HEK293 (cell line): ENCODE data around the gene CFAP119.

Experiments used
- BCL11B ChIP-seq: fragments of 450-650 bp; formaldehyde crosslinking; IDR thresholded peaks from 2 replicates; pipeline ENCODE4 v1.5.1; 2016; ENCODE audit warnings: low read depth, missing biosample characterization, missing genetic modification characterization
- CTCF ChIP-seq: fragments of 450-650 bp; formaldehyde crosslinking; IDR thresholded peaks from 2 replicates; pipeline ENCODE4 v1.5.1; 2016; ENCODE audit warnings: missing biosample characterization, missing genetic modification characterization
- FEZF1 ChIP-seq: fragments of 450-650 bp; formaldehyde crosslinking; IDR thresholded peaks from 2 replicates; pipeline ENCODE4 v1.5.1; 2016; ENCODE audit warnings: missing biosample characterization, missing genetic modification characterization
- KLF16 ChIP-seq: fragments of 450-650 bp; formaldehyde crosslinking; IDR thresholded peaks from 2 replicates; pipeline ENCODE4 v1.5.1; 2017; ENCODE audit warnings: missing biosample characterization, missing genetic modification characterization
- PRDM10 ChIP-seq: fragments of 450-650 bp; formaldehyde crosslinking; IDR thresholded peaks from 2 replicates; pipeline ENCODE4 v1.5.1; 2016; ENCODE audit warnings: missing biosample characterization, missing genetic modification characterization
- REPIN1 ChIP-seq: fragments of 450-650 bp; formaldehyde crosslinking; IDR thresholded peaks from 2 replicates; pipeline ENCODE4 v1.5.1; 2017; ENCODE audit warnings: missing biosample characterization, missing genetic modification characterization, low read depth
- SCRT2 ChIP-seq: fragments of 450-650 bp; formaldehyde crosslinking; IDR thresholded peaks from 2 replicates; pipeline ENCODE4 v1.5.1; 2016; ENCODE audit warnings: missing biosample characterization, missing genetic modification characterization
- SP7 ChIP-seq: fragments of 450-650 bp; formaldehyde crosslinking; IDR thresholded peaks from 2 replicates; pipeline ENCODE4 v1.5.1; 2016; ENCODE audit warnings: missing biosample characterization, missing genetic modification characterization
- ZBTB11 ChIP-seq: fragments of 450-650 bp; formaldehyde crosslinking; conservative IDR thresholded peaks from 2 replicates; pipeline ENCODE4 v1.5.1; 2016; ENCODE audit warnings: low read depth, missing biosample characterization, missing genetic modification characterization
- ZBTB20 ChIP-seq: fragments of 450-650 bp; formaldehyde crosslinking; IDR thresholded peaks from 2 replicates; pipeline ENCODE4 v1.5.1; 2016; ENCODE audit warnings: missing biosample characterization, missing genetic modification characterization
- ZEB2 ChIP-seq: fragments of 450-650 bp; formaldehyde crosslinking; IDR thresholded peaks from 2 replicates; pipeline ENCODE4 v1.5.1; 2016; ENCODE audit warnings: missing biosample characterization, missing genetic modification characterization
- ZFHX2 ChIP-seq: fragments of 450-650 bp; formaldehyde crosslinking; conservative IDR thresholded peaks from 2 replicates; pipeline ENCODE4 v1.5.1; 2016; ENCODE audit warnings: missing biosample characterization, missing genetic modification characterization
- ZFP37 ChIP-seq: fragments of 450-650 bp; formaldehyde crosslinking; IDR thresholded peaks from 2 replicates; pipeline ENCODE4 v1.5.1; 2016; ENCODE audit warnings: missing biosample characterization, missing genetic modification characterization
- ZNF132 ChIP-seq: fragments of 450-650 bp; formaldehyde crosslinking; IDR thresholded peaks from 2 replicates; pipeline ENCODE4 v1.5.1; 2017; ENCODE audit warnings: missing biosample characterization, missing genetic modification characterization, borderline replicate concordance
- ZNF266 ChIP-seq: fragments of 450-650 bp; formaldehyde crosslinking; IDR thresholded peaks from 2 replicates; pipeline ENCODE4 v1.5.1; 2016; ENCODE audit warnings: missing biosample characterization, missing genetic modification characterization, low read depth
- ZNF292 ChIP-seq: fragments of 450-650 bp; formaldehyde crosslinking; IDR thresholded peaks from 2 replicates; pipeline ENCODE4 v1.5.1; 2016; ENCODE audit warnings: low read depth, missing biosample characterization, missing genetic modification characterization, borderline replicate concordance
- ZNF311 ChIP-seq: fragments of 450-650 bp; formaldehyde crosslinking; IDR thresholded peaks from 2 replicates; pipeline ENCODE4 v1.5.1; 2017; ENCODE audit warnings: missing biosample characterization, missing genetic modification characterization, borderline replicate concordance
- ZNF391 ChIP-seq: fragments of 450-650 bp; formaldehyde crosslinking; IDR thresholded peaks from 2 replicates; pipeline ENCODE4 v1.5.1; 2016; ENCODE audit warnings: low read depth, missing biosample characterization, missing genetic modification characterization, borderline replicate concordance
- ZNF404 ChIP-seq: fragments of 450-650 bp; formaldehyde crosslinking; IDR thresholded peaks from 2 replicates; pipeline ENCODE4 v1.5.1; 2017; ENCODE audit warnings: missing biosample characterization, missing genetic modification characterization
- ZNF473 ChIP-seq: fragments of 450-650 bp; formaldehyde crosslinking; IDR thresholded peaks from 2 replicates; pipeline ENCODE4 v1.5.1; 2017; ENCODE audit warnings: missing biosample characterization, missing genetic modification characterization
- ZNF514 ChIP-seq: fragments of 450-650 bp; formaldehyde crosslinking; IDR thresholded peaks from 2 replicates; pipeline ENCODE4 v1.5.1; 2016; ENCODE audit warnings: missing biosample characterization, missing genetic modification characterization
- ZNF560 ChIP-seq: fragments of 450-650 bp; formaldehyde crosslinking; IDR thresholded peaks from 2 replicates; pipeline ENCODE4 v1.5.1; 2017; ENCODE audit warnings: missing biosample characterization, missing genetic modification characterization, borderline replicate concordance
- ZNF626 ChIP-seq: fragments of 450-650 bp; sonication (Bioruptor Pico); formaldehyde crosslinking; IDR thresholded peaks from 2 replicates; pipeline ENCODE4 v1.5.1; 2018; ENCODE audit warnings: missing biosample characterization, missing genetic modification characterization, inconsistent platforms
- ZNF639 ChIP-seq: fragments of 450-650 bp; formaldehyde crosslinking; IDR thresholded peaks from 2 replicates; pipeline ENCODE4 v1.5.1; 2016; ENCODE audit warnings: missing biosample characterization, missing genetic modification characterization
- ZNF677 ChIP-seq: fragments of 450-650 bp; IDR thresholded peaks from 2 replicates; pipeline ENCODE4 v1.5.0; 2018; ENCODE audit warnings: missing biosample characterization, mild to moderate bottlenecking, missing genetic modification characterization, moderate library complexity
- ZNF768 ChIP-seq: fragments of 450-650 bp; formaldehyde crosslinking; IDR thresholded peaks from 2 replicates; pipeline ENCODE4 v1.5.1; 2018; ENCODE audit warnings: missing biosample characterization, mild to moderate bottlenecking, missing genetic modification characterization
- ZNF792 ChIP-seq: fragments of 450-650 bp; formaldehyde crosslinking; IDR thresholded peaks from 2 replicates; pipeline ENCODE4 v1.5.1; 2016; ENCODE audit warnings: missing biosample characterization, missing genetic modification characterization
- ZSCAN16 ChIP-seq: fragments of 450-650 bp; formaldehyde crosslinking; IDR thresholded peaks from 2 replicates; pipeline ENCODE4 v1.5.1; 2016; ENCODE audit warnings: missing biosample characterization, missing genetic modification characterization
- ZSCAN23 ChIP-seq: fragments of 450-650 bp; formaldehyde crosslinking; IDR thresholded peaks from 2 replicates; pipeline ENCODE4 v1.5.1; 2016; ENCODE audit warnings: missing biosample characterization, missing genetic modification characterization
- ZSCAN30 ChIP-seq: fragments of 450-650 bp; IDR thresholded peaks from 2 replicates; pipeline ENCODE4 v1.5.1; 2018; ENCODE audit warnings: missing biosample characterization, mild to moderate bottlenecking, missing genetic modification characterization, moderate library complexity

The CFAP119 gene

GRCh38 chr16:30761427-30761927, 385 bp downstream of the CFAP119 start (continued):
- TF ChIP-seq ZNF792 (tag by site-specific recombination): peak; percentile 44; the same call in 1 of the 2 replicates
- TF ChIP-seq ZBTB11: peak; percentile 76
- no peak for TF ChIP-seq ZNF132 (tag by site-specific recombination)
- TF ChIP-seq ZEB2 (tag by site-specific recombination): peak; percentile 80
- no peak; the same call in 1 of the 2 replicates for TF ChIP-seq FEZF1 (tag by site-specific recombination)
- peak; percentile 50 for TF ChIP-seq ZNF639 (tag by site-specific recombination)
- no peak for TF ChIP-seq ZNF626
- TF ChIP-seq ZNF560: peak; percentile 77; the same call in 1 of the 2 replicates
- 0 out of 2 replicates have a peak, but pooled peaks have one; percentile 28 for TF ChIP-seq ZNF266
- 0 out of 2 replicates have a peak, but pooled peaks have one; percentile 55 for TF ChIP-seq ZSCAN30 (tag by site-specific recombination)
- no peak; the same call in none of the 2 replicates for TF ChIP-seq CTCF (tag by site-specific recombination)
- no peak for TF ChIP-seq BCL11B
- TF ChIP-seq ZSCAN23 (tag by site-specific recombination): 0 out of 2 replicates have a peak, but pooled peaks have one; percentile 19
- TF ChIP-seq PRDM10 (tag by site-specific recombination): no peak
- TF ChIP-seq ZNF677 (tag by site-specific recombination): no peak
- no peak for TF ChIP-seq ZNF311 (tag by site-specific recombination)
- peak; percentile 56; the same call in 1 of the 2 replicates for TF ChIP-seq ZSCAN16 (tag by site-specific recombination)
- TF ChIP-seq SCRT2 (tag by site-specific recombination): 0 out of 2 replicates have a peak, but pooled peaks have one; percentile 40
- TF ChIP-seq ZNF391 (tag by site-specific recombination): 0 out of 2 replicates have a peak, but pooled peaks have one; percentile 44
- TF ChIP-seq ZNF473 (tag by site-specific recombination): no peak
- TF ChIP-seq ZNF514 (tag by site-specific recombination): no peak
- peak; percentile 78; the same call in 1 of the 2 replicates for TF ChIP-seq SP7 (tag by site-specific recombination)
- peak; percentile 63; the same call in 1 of the 2 replicates for TF ChIP-seq ZFP37 (tag by site-specific recombination)
- TF ChIP-seq ZNF292 (tag by site-specific recombination): no peak
- TF ChIP-seq ZNF404 (tag by site-specific recombination): no peak
- TF ChIP-seq REPIN1 (tag by site-specific recombination): 0 out of 2 replicates have a peak, but pooled peaks have one; percentile 27
- peak; percentile 95 for TF ChIP-seq KLF16
- TF ChIP-seq ZNF768 (tag by site-specific recombination): no peak
- TF ChIP-seq ZBTB20 (tag by site-specific recombination): peak; percentile 75
- no peak; the same call in 1 of the 2 replicates for TF ChIP-seq ZFHX2 (tag by site-specific recombination)
